Activated CD4-positive, alpha-beta T cell treated with anti-CD3 and anti-CD28 coated beads, Interleukin-2, Interleukin-6, amounts not matched to agents 100 ng/mL and 50 ng/mL, durations not matched to agents 16 hours and 8 hours (primary cell): ENCODE data around the gene STXBP5.
"Not testable (repeated sequence)": the region's sequence is repeated elsewhere in the genome, so short reads cannot be mapped to it uniquely, and the experiment has no call there.

ENCODE experiments used
- DNase-seq: peaks from one replicate; pipeline ENCODE4 v3.0.0-alpha.2; 2020

STXBP5 gene

GRCh38 chr6:147251072-147251471 lies 46.9 kb downstream of the STXBP5 start:
- DNase-seq = no peak

- not testable (repeated sequence) for DNase-seq
These were observed 50.8 kb downstream of the STXBP5 start for GRCh38 chr6:147254929-147255473.

GRCh38 chr6:147255948-147256674 lies 51.9 kb downstream of the STXBP5 start:
- DNase-seq = no peak

DNA sequence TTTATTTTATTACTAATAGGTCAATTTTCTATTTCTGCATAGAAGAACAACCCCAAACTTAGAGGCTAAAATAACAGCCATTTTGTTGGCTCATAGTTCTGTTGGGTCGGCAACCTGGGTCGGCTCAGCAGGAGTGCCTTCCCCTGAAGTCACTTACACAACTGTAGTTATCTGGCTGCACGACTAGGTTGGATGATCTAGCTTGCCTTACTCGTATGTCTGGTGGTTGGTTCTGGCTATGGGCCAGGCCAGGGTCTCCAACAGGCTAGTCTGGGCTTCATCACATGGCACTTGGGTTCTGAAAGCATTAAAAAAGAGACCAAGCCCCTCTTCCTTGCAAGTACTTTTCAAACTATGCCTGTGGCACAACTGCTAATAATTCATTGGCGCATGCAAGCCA lies 53.5 kb downstream of the STXBP5 start:
- DNase-seq = no peak

DNA sequence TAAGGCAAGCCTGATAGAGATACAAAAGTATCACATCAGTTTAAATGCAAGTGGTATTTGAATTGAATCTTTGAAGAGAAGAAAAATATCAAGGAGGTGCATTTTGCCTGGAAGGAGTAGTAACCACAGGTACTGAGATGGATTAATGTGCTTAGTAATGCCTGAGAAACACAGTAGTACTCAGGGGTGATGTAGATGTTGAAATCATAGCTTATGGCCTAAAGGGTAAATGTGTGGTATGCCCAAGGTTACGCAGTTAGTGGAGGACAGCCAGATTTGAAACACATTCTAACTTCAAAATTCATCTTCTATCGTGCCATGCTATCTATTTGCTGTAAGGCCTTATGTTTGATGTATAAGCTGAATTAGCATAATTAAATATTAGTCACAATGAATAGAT lies 55.9 kb downstream of the STXBP5 start:
- DNase-seq = no peak

DNA sequence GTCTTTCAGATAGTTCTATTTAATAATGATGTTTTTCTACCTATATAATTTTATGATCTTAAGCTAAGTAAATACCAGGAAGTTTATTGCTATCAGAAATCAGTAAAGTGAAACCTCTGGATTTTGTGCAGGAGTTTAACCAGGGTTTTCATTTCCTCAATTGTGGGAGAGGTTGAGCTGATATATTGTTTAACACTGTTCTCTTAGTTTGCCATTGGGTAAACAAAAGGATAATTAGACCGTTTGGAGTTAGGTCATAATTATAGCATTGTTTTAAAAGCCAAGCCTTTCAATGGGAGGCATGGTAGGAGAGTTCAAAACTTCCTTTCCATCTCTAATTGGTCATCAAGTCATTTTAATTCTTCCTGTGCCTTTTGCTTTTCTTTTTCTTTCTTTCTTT lies 58.7 kb downstream of the STXBP5 start:
- DNase-seq = no peak

DNA sequence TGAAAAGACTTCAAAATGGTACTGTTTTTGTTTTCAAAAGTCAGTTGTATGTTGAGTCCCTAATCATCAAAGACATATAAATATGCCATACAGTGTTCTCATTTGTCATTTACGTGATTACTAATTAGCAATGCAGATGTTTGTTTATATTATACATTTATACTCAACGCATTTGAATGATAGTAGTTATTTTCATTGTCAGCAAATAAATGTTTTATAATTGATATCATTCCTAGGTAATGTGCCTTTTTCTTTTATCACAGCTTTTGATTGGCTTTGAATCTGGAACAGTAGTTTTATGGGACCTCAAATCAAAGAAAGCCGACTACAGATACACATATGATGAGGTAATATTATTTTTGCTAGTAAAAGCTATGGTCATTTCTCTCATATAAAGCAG lies 62.6 kb downstream of the STXBP5 start:
- no peak for DNase-seq

DNA sequence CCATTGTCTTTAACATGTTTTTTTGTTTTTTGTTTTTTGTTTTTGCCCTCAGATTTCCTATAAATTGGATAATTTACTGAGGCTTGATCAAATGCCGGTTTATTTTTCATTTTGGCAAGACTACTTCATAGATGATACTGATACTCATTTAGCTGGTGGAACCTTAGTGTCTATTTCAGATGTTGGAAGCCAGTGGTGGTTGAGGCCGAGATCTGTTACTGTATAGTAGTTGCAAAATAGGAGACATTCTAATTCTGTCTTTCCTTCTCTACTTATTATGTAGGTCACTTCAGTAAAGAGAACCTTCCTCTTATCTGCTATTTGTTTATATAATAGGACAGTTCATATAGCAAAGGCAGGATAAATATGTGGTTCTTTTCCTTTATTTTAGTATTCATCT lies 63.4 kb downstream of the STXBP5 start:
- no peak for DNase-seq

GRCh38 chr6:147268254-147268653 lies 64.0 kb downstream of the STXBP5 start:
- DNase-seq = no peak

GRCh38 chr6:147274012-147274411 lies 69.8 kb downstream of the STXBP5 start:
- no peak for DNase-seq

DNA sequence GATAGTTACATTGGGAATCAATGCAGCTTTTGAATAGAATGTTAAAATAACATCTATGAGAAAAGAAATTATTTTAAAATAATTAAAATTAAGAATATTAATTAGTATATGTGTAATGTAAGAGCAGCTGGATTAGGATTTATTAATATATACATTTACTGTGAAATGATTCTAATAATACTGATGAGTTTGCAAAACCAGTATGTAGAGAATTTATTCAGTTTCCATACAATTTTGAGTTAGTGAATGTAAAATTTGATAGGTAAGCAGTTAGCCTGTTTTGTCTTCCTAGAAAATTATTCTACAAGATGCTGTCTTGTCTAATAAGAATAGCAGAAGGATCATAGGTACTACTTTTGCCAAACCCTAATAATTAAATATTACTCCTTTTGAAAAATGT lies 70.6 kb downstream of the STXBP5 start:
- DNase-seq = no peak

- no peak for DNase-seq
These were observed 74.7 kb downstream of the STXBP5 start for GRCh38 chr6:147278891-147279290.

DNA sequence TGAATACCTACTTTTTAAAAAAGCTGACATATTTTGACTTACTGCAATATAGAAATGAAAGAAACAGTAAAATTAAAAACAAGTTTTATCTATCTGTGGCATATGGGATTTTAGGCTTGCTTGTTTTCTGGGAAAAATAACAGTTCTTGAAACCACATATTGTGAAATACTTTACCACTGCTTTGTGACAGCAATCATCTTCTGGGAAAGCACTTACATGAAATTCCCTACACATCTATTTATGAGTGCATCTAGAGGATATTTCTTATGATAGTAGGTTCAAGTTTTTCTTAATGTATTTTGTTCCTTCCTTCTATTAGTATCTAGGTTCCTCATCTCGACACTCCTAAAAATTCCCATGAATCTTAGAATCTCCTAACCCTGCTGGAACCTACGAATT lies 75.2 kb downstream of the STXBP5 start:
- DNase-seq = no peak

- peak; percentile 27 for DNase-seq
These were observed 77.8 kb downstream of the STXBP5 start for GRCh38 chr6:147281895-147282565.

GRCh38 chr6:147282566-147282959 lies 78.3 kb downstream of the STXBP5 start:
- DNase-seq = peak; percentile 19

GRCh38 chr6:147283460-147283859 lies 79.2 kb downstream of the STXBP5 start:
- DNase-seq = no peak

- DNase-seq = peak; percentile 34
These were observed 81.1 kb downstream of the STXBP5 start for GRCh38 chr6:147285087-147285855.

GRCh38 chr6:147287869-147288271 lies 83.7 kb downstream of the STXBP5 start:
- DNase-seq = no peak

DNA sequence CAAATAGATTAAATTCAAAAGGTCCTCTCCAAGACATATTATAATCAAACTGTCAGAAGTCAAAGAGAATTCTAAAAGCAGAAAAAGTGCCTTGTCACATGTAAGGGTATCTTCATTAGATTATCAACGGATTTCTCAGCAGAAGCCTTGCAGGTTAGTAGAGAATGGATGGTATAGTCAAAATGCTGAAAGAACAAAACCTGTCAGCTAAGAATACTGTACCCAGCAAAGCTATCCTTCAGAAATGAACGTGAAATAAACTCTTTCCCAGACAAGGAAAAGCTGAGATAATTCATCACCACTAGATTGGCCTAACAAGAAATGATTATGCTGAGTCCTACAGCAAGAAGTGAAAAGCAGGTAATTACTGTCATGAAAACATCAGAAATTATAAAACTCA lies 92.9 kb downstream of the STXBP5 start:
- no peak for DNase-seq

- DNase-seq = no peak
These were observed 93.6 kb downstream of the STXBP5 start for GRCh38 chr6:147297663-147298316.

DNA sequence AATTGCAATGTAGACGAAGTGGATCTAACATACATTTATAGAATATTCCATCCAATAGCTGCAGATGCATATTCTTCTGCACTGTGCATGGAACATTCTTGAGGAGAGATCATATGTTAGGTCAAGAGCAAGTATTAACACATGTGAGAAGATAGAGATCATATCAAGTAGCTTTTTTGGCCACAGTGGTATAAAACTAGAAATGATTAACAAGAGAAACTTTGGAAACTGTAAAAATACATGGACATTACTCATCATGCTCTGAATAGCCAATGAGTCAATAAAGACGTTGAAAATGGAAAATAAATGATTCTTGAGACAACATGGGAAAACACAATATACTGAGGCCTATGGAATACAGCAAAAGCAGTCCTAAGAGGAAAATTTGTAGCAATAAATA lies 94.2 kb downstream of the STXBP5 start:
- DNase-seq = no peak

- no peak for DNase-seq
These were observed 94.8 kb downstream of the STXBP5 start for GRCh38 chr6:147299035-147299434.

- DNase-seq = no peak
These were observed 96.9 kb downstream of the STXBP5 start for GRCh38 chr6:147301070-147301469.
